Measurements from ENCODE around the gene OR4D2. TPM values are rescaled to one million over a fixed set of nuclear protein-coding genes. Genes with fewer than 3 reads are reported as not detected.
A peak's percentile ranks its signal among the peaks of the same experiment; 100 is the strongest.

The OR4D2 gene
- polyA plus RNA-seq, 1 of the 3 experiments (the other 2 are of a cell fraction): not detected

DNA sequence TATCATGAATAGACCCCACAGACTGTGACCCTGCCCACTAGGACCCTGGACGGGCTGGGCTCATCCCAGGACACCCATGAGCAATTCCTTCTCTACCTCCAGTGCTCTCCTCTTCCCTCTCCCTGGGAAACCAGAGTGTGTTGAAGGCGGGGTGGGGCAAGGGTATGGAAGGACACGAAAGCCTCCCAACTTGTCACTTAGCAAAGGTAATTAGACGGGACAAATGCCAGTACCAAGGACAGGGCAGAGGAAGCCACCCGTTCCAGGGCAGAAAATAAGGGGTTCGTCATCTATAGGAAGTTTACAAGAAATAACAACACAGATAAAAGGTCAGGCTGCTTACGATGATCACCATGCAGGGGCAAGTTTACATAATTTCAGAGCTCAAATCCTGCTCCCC is 20.9 kb downstream of the OR4D2 start:
- no peak overlapping the region for H2AFZ ChIP-seq (ENCODE audit: low read depth)
- CTCF ChIA-PET: interaction anchor here (1.0 kb wide), 2 partner anchors 10 to 317 kb away, joined by 3 read pairs; no protein-coding TSS in a partner anchor
- WGBS (ENCODE audit: low lambda C conversion rate): 23% methylated on average over 7 of the region's 7 CpGs

GRCh38 chr17:58189436-58190146 is 22.8 kb downstream of the OR4D2 start:
- H3K79me2 ChIP-seq (ENCODE audit: insufficient read depth): no peaks in the 10 kb centered on the region
- CTCF ChIA-PET: interaction anchor here (0.9 to 4.4 kb wide), 4 partner anchors 9 to 331 kb away, joined by 3 to 22 read pairs (median 6); no protein-coding TSS in a partner anchor
- no peaks in the 10 kb centered on the region; a peak in 1 of 4 replicates for H3K4me1 ChIP-seq (ENCODE audit: control insufficient read depth in 1 of 2, insufficient read depth in 2 of 2, low read depth in 1 of 2, low read length in 1 of 2)
- no peak overlapping the region for H2AFZ ChIP-seq (ENCODE audit: low read depth)
- no peaks in the 10 kb centered on the region for H3K9me3 ChIP-seq
- no peaks in the 10 kb centered on the region for H3K9me2 ChIP-seq
- 30% methylated on average over 11 of the region's 11 CpGs for WGBS (ENCODE audit: low lambda C conversion rate)
- H3K27ac ChIP-seq (ENCODE audit: low read depth in 2 of 2, low read length in 1 of 2): no peak overlapping the region
- no peak overlapping the region for H3K9ac ChIP-seq
- no peak overlapping the region for H3K4me3 ChIP-seq (ENCODE audit: low read depth in 2 of 2, low read length in 1 of 2)
- no peaks in the 10 kb centered on the region for H3F3A ChIP-seq (replicated peaks; ENCODE audit: insufficient read depth)
- H3K4me2 ChIP-seq: peak overlapping the region; percentile 28
- TF ChIP-seq, protein P1, sequence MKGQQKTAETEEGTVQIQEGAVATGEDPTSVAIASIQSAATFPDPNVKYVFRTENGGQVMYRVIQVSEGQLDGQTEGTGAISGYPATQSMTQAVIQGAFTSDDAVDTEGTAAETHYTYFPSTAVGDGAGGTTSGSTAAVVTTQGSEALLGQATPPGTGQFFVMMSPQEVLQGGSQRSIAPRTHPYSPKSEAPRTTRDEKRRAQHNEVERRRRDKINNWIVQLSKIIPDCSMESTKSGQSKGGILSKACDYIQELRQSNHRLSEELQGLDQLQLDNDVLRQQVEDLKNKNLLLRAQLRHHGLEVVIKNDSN (IDR thresholded peaks at IDR 0.05; ENCODE audit: borderline replicate concordance, low read depth): no peak
- TF ChIP-seq FOSL2 (IDR thresholded peaks at IDR 0.05; ENCODE audit: borderline replicate concordance, low read depth) (peak; percentile 62; the same call in 1 of the 2 replicates), TCF12 (IDR thresholded peaks at IDR 0.05) (no peak; the same call in 1 of the 2 replicates), NFIC (IDR thresholded peaks at IDR 0.05; ENCODE audit: borderline replicate concordance) (peak; percentile 88), YY1 (IDR thresholded peaks at IDR 0.05; ENCODE audit: low read depth) (peak; percentile 70; the same call in 1 of the 2 replicates)
- TF ChIP-seq, protein P2, sequence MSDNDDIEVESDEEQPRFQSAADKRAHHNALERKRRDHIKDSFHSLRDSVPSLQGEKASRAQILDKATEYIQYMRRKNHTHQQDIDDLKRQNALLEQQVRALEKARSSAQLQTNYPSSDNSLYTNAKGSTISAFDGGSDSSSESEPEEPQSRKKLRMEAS (IDR thresholded peaks at IDR 0.05; ENCODE audit: low read depth): peak; percentile 50; the same call in 1 of the 2 replicates
- no peaks in the 10 kb centered on the region for H3K36me3 ChIP-seq (replicated peaks in 1 of 2; ENCODE audit: control insufficient read depth in 1 of 2, insufficient read depth in 2 of 2, low read length in 1 of 2)
- no peaks in the 10 kb centered on the region for H4K20me1 ChIP-seq (ENCODE audit: insufficient read depth)
- POLR2A ChIA-PET: no interaction called here
- peaks cover 25% of the 10 kb centered on the region; the same call in 1 of the 2 replicates for H3K27me3 ChIP-seq (ENCODE audit: insufficient read depth)
- peak; percentile 30 for DNase-seq

More for the DNA sequence above, 20.9 kb downstream of the OR4D2 start:
- Histone ChIP-seq H3K4me1 (ENCODE audit: control insufficient read depth in 1 of 2, insufficient read depth in 2 of 2, low read depth in 1 of 2, low read length in 1 of 2) (no peaks in the 10 kb centered on the region; a peak in 1 of 4 replicates), H3K79me2 (ENCODE audit: insufficient read depth) (no peaks in the 10 kb centered on the region), H3K9ac (no peak overlapping the region), H3K4me2 (no peak overlapping the region), H3K27me3 (ENCODE audit: insufficient read depth) (peaks cover 16% of the 10 kb centered on the region; the same call in 1 of the 2 replicates), H3K36me3 (replicated peaks in 1 of 2; ENCODE audit: control insufficient read depth in 1 of 2, insufficient read depth in 2 of 2, low read length in 1 of 2) (no peaks in the 10 kb centered on the region), H3K9me2 (no peaks in the 10 kb centered on the region), H3K27ac (ENCODE audit: low read depth in 2 of 2, low read length in 1 of 2) (no peak overlapping the region), H3K4me3 (ENCODE audit: low read depth in 2 of 2, low read length in 1 of 2) (no peak overlapping the region), H3K9me3 (no peaks in the 10 kb centered on the region), H4K20me1 (ENCODE audit: insufficient read depth) (no peaks in the 10 kb centered on the region), H3F3A (replicated peaks; ENCODE audit: insufficient read depth) (no peaks in the 10 kb centered on the region)
- peak; percentile 17 for DNase-seq
- POLR2A ChIA-PET: no interaction called here
- no peak for TF ChIP-seq CHD2 (IDR thresholded peaks at IDR 0.05; ENCODE audit: low read length, partially characterized antibody)
- TF ChIP-seq REST (IDR thresholded peaks at IDR 0.05; ENCODE audit: low read depth, low read length): peak; percentile 79; the same call in 1 of the 2 replicates
